Bronchial epithelial cell (primary cell): ENCODE measurements around the gene KCNMB2. TPM values are rescaled to one million over a fixed set of nuclear protein-coding genes. Genes with fewer than 3 reads are reported as not detected.

Experiments used
- DNase-seq: peaks from one replicate; pipeline ENCODE4 v3.0.0-alpha.2; 2010; ENCODE audit warnings: low read depth
- FAIRE-seq: peaks from 2 replicates; lab custom pipeline; 2011; peaks lifted over from hg19 to GRCh38; lab: Jason Lieb, UNC
- H3K27me3 ChIP-seq: 2 replicates; pipeline ENCODE4 v1.5.1; 2011; ENCODE audit warnings: low read length; ENCODE audit not compliant: control insufficient read depth, insufficient read depth
- H3K36me3 ChIP-seq: 2 replicates; pipeline ENCODE4 v1.5.1; 2011; ENCODE audit warnings: low read length; ENCODE audit not compliant: control insufficient read depth, insufficient read depth
- H3K4me3 ChIP-seq: 2 replicates; pipeline ENCODE4 v1.5.1; 2011; ENCODE audit warnings: mild to moderate bottlenecking, low read depth, low read length, control low read depth
- total RNA-seq: library from RNA; depleted of rRNA; stranded (reverse); fragments of >200 nt; gene quantifications from 2 replicates; pipeline ENCODE4 v1.2.1, GENCODE V29; 2014
- TF ChIP-seq, protein P1 (sequence below): IDR thresholded peaks from 2 replicates; pipeline ENCODE4 v1.5.1; 2011; ENCODE audit warnings: mild to moderate bottlenecking, moderate library complexity, low read length, control low read depth, inconsistent platforms; ENCODE audit not compliant: insufficient read depth, severe bottlenecking

Gene KCNMB2
- total RNA-seq, 1 donor from 2014 or later = not detected

DNA sequence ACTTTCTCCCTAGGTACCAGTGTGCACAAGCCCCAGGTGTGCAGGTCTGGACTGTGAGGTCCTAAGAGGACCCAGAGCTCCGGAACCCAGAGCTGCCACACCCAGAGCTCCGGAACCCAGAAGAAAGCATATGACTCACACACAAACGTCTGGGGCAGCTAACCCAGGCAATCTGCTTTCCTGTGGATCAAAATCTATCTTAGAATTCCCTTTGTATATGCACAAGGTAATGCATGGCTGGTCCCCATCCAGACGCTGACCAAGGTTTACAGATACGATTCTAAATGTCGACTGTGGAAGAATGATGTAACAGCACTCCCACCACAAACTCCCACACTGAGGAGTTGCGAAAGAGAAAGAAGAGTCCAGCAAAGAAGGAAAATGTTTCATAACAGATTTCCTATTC, 15.7 kb downstream of the KCNMB2 start:
- TF ChIP-seq, protein P1, sequence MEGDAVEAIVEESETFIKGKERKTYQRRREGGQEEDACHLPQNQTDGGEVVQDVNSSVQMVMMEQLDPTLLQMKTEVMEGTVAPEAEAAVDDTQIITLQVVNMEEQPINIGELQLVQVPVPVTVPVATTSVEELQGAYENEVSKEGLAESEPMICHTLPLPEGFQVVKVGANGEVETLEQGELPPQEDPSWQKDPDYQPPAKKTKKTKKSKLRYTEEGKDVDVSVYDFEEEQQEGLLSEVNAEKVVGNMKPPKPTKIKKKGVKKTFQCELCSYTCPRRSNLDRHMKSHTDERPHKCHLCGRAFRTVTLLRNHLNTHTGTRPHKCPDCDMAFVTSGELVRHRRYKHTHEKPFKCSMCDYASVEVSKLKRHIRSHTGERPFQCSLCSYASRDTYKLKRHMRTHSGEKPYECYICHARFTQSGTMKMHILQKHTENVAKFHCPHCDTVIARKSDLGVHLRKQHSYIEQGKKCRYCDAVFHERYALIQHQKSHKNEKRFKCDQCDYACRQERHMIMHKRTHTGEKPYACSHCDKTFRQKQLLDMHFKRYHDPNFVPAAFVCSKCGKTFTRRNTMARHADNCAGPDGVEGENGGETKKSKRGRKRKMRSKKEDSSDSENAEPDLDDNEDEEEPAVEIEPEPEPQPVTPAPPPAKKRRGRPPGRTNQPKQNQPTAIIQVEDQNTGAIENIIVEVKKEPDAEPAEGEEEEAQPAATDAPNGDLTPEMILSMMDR = no peak
- DNase-seq = no peak

DNA sequence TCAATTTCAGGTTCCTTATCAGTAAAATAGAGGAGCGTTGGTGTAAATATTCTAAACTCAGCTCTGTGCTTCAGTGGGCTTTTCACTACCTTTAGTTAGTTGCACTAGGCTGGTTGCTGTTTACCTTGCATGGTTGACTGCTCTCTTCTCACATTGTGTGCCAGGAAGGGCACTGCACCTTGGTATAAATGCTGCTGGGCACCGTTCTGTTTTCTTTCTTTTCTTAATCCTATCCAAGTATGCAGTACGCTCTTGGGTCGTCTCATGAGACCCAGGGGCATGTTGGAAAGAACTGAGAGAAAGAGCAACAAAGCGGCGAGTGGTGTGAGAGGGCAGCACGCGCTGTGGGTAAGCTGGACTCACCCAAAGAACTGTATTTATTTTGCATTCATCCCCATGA, 22.4 kb downstream of the KCNMB2 start:
- DNase-seq = no peak
- TF ChIP-seq, protein P1 = no peak
- H3K4me3 ChIP-seq = no peak overlapping the region
- H3K36me3 ChIP-seq = no peaks in the 10 kb centered on the region
- no peak for FAIRE-seq
- H3K27me3 ChIP-seq = no peaks in the 10 kb centered on the region

More for the DNA sequence above, 15.7 kb downstream of the KCNMB2 start:
- H3K4me3 ChIP-seq = no peak overlapping the region
- H3K36me3 ChIP-seq = no peaks in the 10 kb centered on the region
- FAIRE-seq = no peak
- H3K27me3 ChIP-seq = no peaks in the 10 kb centered on the region

DNA sequence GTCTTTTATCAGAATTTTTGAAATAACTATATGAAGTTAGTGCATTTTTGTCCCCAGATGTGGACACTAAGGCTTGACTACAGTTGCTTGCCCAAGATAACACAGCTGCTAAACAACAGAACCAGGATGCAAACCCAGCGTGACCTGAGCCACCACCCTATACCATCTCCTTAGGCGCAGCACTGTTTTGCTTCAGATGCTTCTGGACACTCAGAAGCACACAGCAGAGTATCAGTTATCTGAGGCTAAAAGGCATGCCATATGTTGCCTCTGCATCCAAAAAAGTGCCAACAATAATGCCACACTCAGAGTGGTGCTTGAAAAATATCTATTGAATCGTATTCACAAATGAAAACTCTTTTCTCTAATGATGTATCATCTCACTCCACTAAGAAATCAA, 24.5 kb downstream of the KCNMB2 start:
- DNase-seq (no peak), FAIRE-seq (no peak)
- Histone ChIP-seq H3K36me3 (no peaks in the 10 kb centered on the region), H3K4me3 (no peak overlapping the region), H3K27me3 (no peaks in the 10 kb centered on the region)
- TF ChIP-seq, protein P1 = no peak

DNA sequence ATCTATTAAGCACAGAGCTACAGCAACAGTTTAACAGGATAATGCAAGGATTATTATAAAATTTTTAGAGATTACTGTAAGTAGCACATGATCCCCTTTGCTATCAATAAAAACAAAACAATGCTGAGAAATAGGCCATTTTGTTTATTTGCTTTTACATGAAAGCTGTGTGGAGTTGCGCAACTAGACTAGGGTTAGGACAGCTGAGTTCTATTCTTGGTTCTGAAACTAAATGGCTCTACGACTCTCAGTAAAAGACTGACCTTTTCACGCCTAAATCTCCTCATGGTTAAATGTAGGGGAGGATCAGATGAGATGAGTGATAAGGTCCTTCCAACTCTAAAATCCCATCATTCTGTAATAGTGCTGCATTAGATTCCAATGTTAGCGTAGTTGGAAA, 25.0 kb downstream of the KCNMB2 start:
- DNase-seq (no peak), FAIRE-seq (no peak)
- H3K36me3 ChIP-seq = no peaks in the 10 kb centered on the region
- TF ChIP-seq, protein P1 = no peak
- H3K27me3 ChIP-seq = no peaks in the 10 kb centered on the region
- H3K4me3 ChIP-seq = no peak overlapping the region

DNA sequence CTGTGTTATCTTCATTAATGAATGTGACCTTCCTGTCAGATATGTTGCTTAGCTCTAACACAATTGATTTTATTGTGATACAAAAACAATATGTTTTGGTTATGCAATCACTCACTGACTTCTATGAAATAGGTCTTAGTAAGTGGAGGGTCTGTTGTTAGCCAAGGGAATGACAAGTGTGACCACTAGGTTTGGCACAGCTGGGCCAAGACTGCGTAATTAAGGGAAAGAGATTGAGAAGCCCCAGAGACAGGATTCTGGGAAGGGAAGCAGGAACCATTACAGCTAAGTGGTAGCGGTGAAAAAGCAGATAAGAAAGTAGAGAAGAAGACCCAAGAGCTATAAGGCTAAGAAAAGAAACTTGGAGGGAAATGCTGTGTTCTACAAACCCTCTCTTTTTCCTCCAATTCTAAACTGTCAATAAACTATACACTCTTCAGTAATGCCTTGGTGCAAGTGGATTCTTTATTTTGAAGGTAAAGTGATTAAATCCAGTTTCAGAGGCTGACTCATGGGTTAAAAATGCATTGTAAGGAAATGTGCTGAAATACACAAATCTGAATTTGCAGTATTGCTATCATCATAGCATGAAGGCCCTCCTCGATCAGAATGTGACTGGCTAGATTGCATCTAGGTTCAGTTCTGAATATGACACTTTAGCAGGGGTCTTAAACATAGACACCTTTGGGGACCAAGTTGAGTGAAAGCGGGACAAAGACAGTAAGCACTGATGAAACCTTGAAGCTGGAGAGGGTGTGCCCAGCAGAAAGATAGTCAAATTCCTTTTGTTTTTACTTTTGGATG, 26.1 kb downstream of the KCNMB2 start:
- no peak overlapping the region for H3K4me3 ChIP-seq
- H3K27me3 ChIP-seq = no peaks in the 10 kb centered on the region
- DNase-seq (no peak), FAIRE-seq (no peak)
- no peaks in the 10 kb centered on the region for H3K36me3 ChIP-seq
- TF ChIP-seq, protein P1 = no peak

DNA sequence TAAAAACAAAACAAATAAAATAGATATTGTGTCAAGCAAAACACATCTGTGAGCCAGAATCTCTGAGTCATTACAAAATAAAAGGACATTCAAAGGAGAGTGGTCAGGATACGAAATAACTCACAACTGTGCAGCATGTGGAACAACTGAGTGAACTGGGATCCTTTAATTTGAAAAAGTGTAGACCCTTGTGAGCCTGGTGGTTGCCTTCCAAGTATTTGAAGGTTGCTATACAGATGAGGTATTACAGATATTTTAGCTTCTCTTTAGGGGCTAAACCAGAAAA, 26.7 kb downstream of the KCNMB2 start:
- H3K36me3 ChIP-seq = no peaks in the 10 kb centered on the region
- TF ChIP-seq, protein P1 = no peak
- no peak for DNase-seq
- no peak for FAIRE-seq
- no peaks in the 10 kb centered on the region for H3K27me3 ChIP-seq
- no peak overlapping the region for H3K4me3 ChIP-seq
